Measurements from ENCODE around the gene ELFN1.

The ELFN1 gene

GRCh38 chr7:1632916-1633785 lies 36.9 kb upstream of the ELFN1 start:
- peak; percentile 64 for DNase-seq (ENCODE audit: low read depth)
- no peak for TF ChIP-seq POLR2A (IDR thresholded peaks at IDR 0.05; ENCODE audit: extremely low read depth, insufficient read length)
- TF ChIP-seq CTCF (IDR thresholded peaks at IDR 0.05; ENCODE audit: low read depth, low read length) = no peak
- peak; percentile 88 for TF ChIP-seq MAX (IDR thresholded peaks at IDR 0.05; ENCODE audit: low read depth, low read length)
- TF ChIP-seq MYC (IDR thresholded peaks at IDR 0.05; ENCODE audit: low read depth, low read length) = peak; percentile 91
- H3K4me3 ChIP-seq (ENCODE audit: low read depth, low read length) = no peak overlapping the region

- no peak overlapping the region for H3K4me3 ChIP-seq (ENCODE audit: low read depth, low read length)
- TF ChIP-seq MYC (IDR thresholded peaks at IDR 0.05; ENCODE audit: low read depth, low read length) = no peak
- TF ChIP-seq CTCF (IDR thresholded peaks at IDR 0.05; ENCODE audit: low read depth, low read length) = no peak
- TF ChIP-seq MAX (IDR thresholded peaks at IDR 0.05; ENCODE audit: low read depth, low read length) = no peak
- TF ChIP-seq POLR2A (IDR thresholded peaks at IDR 0.05; ENCODE audit: extremely low read depth, insufficient read length) = no peak
- DNase-seq (ENCODE audit: low read depth) = no peak
Measured at GRCh38 chr7:1635401-1635800, 34.7 kb upstream of the ELFN1 start.

- H3K4me3 ChIP-seq (ENCODE audit: low read depth, low read length) = no peak overlapping the region
- TF ChIP-seq CTCF (IDR thresholded peaks at IDR 0.05; ENCODE audit: low read depth, low read length) = no peak
- no peak for TF ChIP-seq POLR2A (IDR thresholded peaks at IDR 0.05; ENCODE audit: extremely low read depth, insufficient read length)
- TF ChIP-seq MYC (IDR thresholded peaks at IDR 0.05; ENCODE audit: low read depth, low read length) = no peak
- no peak for TF ChIP-seq MAX (IDR thresholded peaks at IDR 0.05; ENCODE audit: low read depth, low read length)
- DNase-seq (ENCODE audit: low read depth) = no peak
Measured at GRCh38 chr7:1637155-1637554, 32.9 kb upstream of the ELFN1 start.

- no peak overlapping the region for H3K4me3 ChIP-seq (ENCODE audit: low read depth, low read length)
- TF ChIP-seq POLR2A (IDR thresholded peaks at IDR 0.05; ENCODE audit: extremely low read depth, insufficient read length) (no peak), MAX (IDR thresholded peaks at IDR 0.05; ENCODE audit: low read depth, low read length) (no peak), CTCF (IDR thresholded peaks at IDR 0.05; ENCODE audit: low read depth, low read length) (no peak), MYC (IDR thresholded peaks at IDR 0.05; ENCODE audit: low read depth, low read length) (no peak)
- no peak for DNase-seq (ENCODE audit: low read depth)
Measured at GRCh38 chr7:1638215-1638661, 31.8 kb upstream of the ELFN1 start.

GRCh38 chr7:1639071-1639470 lies 31.0 kb upstream of the ELFN1 start:
- DNase-seq (ENCODE audit: low read depth) = no peak
- TF ChIP-seq MAX (IDR thresholded peaks at IDR 0.05; ENCODE audit: low read depth, low read length) (no peak), POLR2A (IDR thresholded peaks at IDR 0.05; ENCODE audit: extremely low read depth, insufficient read length) (no peak), CTCF (IDR thresholded peaks at IDR 0.05; ENCODE audit: low read depth, low read length) (no peak), MYC (IDR thresholded peaks at IDR 0.05; ENCODE audit: low read depth, low read length) (no peak)
- H3K4me3 ChIP-seq (ENCODE audit: low read depth, low read length) = no peak overlapping the region
